A673 (cell line): Measurements from ENCODE around the gene OR51V1.

ENCODE experiments used
- EZH2 ChIP-seq: fragments of 200-600 bp; sonication (generic); IDR thresholded peaks from 2 replicates; pipeline ENCODE4 v1.6.1; 2017; ENCODE audit warnings: borderline replicate concordance, low read depth, mild to moderate bottlenecking, mixed read lengths, antibody characterized with exemption, low read length; ENCODE audit not compliant: poor library complexity, severe bottlenecking
- TF ChIP-seq, protein P1 (sequence below): fragments of 300-800, 200-600 bp; sonication (generic); conservative IDR thresholded peaks from 2 replicates; pipeline ENCODE4 v1.5.1; 2017; ENCODE audit warnings: low read depth, mild to moderate bottlenecking, antibody characterized with exemption, low read length, moderate library complexity, mixed read lengths

DNA sequence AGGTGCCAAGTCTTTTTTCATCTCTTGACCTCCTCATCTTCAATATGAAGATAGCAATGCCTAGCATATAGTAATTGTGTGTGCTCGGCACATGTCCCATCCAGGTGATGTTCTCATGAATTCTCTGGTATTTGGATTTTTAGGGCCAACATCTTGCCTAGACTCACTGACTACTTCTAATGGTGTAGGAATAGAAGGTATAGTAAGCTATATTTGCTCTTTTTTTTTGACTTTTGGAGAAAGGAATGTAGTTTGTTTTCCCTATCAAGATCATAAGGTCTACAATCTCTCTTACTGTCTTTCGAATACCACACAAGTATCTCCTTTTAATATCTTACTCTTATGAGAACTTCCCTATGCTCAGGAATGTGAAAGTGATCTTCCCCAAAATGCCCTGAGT, 30.6 kb upstream of the OR51V1 start:
- no peak for TF ChIP-seq EZH2
- TF ChIP-seq, protein P1, sequence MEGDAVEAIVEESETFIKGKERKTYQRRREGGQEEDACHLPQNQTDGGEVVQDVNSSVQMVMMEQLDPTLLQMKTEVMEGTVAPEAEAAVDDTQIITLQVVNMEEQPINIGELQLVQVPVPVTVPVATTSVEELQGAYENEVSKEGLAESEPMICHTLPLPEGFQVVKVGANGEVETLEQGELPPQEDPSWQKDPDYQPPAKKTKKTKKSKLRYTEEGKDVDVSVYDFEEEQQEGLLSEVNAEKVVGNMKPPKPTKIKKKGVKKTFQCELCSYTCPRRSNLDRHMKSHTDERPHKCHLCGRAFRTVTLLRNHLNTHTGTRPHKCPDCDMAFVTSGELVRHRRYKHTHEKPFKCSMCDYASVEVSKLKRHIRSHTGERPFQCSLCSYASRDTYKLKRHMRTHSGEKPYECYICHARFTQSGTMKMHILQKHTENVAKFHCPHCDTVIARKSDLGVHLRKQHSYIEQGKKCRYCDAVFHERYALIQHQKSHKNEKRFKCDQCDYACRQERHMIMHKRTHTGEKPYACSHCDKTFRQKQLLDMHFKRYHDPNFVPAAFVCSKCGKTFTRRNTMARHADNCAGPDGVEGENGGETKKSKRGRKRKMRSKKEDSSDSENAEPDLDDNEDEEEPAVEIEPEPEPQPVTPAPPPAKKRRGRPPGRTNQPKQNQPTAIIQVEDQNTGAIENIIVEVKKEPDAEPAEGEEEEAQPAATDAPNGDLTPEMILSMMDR, result no peak
